NCI-H1105 treated with DMSO at 0.1 percent for 48 hours (cell line): ENCODE data around the gene CCDC88C.
"Not testable (repeated sequence)": the region's sequence is repeated elsewhere in the genome, so short reads cannot be mapped to it uniquely, and the experiment has no call there.

Experiments
- DNase-seq: peaks from one replicate; lab custom pipeline; 2025; lab: John Stamatoyannopoulos, UW

Gene CCDC88C

GRCh38 chr14:91265404-91265803 is 152.2 kb downstream of the CCDC88C start:
- no peak for DNase-seq

GRCh38 chr14:91264151-91265150 is 153.2 kb downstream of the CCDC88C start:
- no peak for DNase-seq

GRCh38 chr14:91263329-91263728 is 154.3 kb downstream of the CCDC88C start:
- no peak for DNase-seq

- no peak for DNase-seq
These were observed 155.6 kb downstream of the CCDC88C start for GRCh38 chr14:91261986-91262549.

GRCh38 chr14:91261115-91261514 is 156.5 kb downstream of the CCDC88C start:
- DNase-seq: no peak

GRCh38 chr14:91258876-91259275 is 158.7 kb downstream of the CCDC88C start:
- no peak for DNase-seq

- no peak for DNase-seq
These were observed 159.5 kb downstream of the CCDC88C start for GRCh38 chr14:91258011-91258618.

GRCh38 chr14:91257328-91258010 is 160.2 kb downstream of the CCDC88C start:
- DNase-seq: no peak

GRCh38 chr14:91256661-91257060 is 161.0 kb downstream of the CCDC88C start:
- no peak for DNase-seq

GRCh38 chr14:91255026-91255695 is 162.5 kb downstream of the CCDC88C start:
- DNase-seq: no peak

GRCh38 chr14:91254461-91254860 is 163.2 kb downstream of the CCDC88C start:
- DNase-seq: no peak

GRCh38 chr14:91253795-91254323 is 163.8 kb downstream of the CCDC88C start:
- no peak for DNase-seq

GRCh38 chr14:91252871-91253794 is 164.5 kb downstream of the CCDC88C start:
- no peak for DNase-seq

- peak; percentile 56 for DNase-seq
These were observed 166.7 kb downstream of the CCDC88C start for GRCh38 chr14:91250912-91251311.

- peak; percentile 99 for DNase-seq
These were observed 167.6 kb downstream of the CCDC88C start for GRCh38 chr14:91249841-91250616.

- peak; percentile 54 for DNase-seq
These were observed 171.4 kb downstream of the CCDC88C start for GRCh38 chr14:91246051-91246852.

GRCh38 chr14:91245616-91246015 is 172.0 kb downstream of the CCDC88C start:
- not testable (repeated sequence) for DNase-seq

GRCh38 chr14:91245029-91245428 is 172.6 kb downstream of the CCDC88C start:
- DNase-seq: no peak

- DNase-seq: peak; percentile 18
These were observed 173.1 kb downstream of the CCDC88C start, which contains the start of gene GPR68 for GRCh38 chr14:91244501-91244901. TSS of gene GPR68 (minus strand) at chr14:91244704. CDS start at chr14:91235050, 9,654 bp downstream.
